SK-N-SH treated with all-trans-retinoic acid at 6 μM for 48 hours (cell line): ENCODE data around the gene EIF3B.

Experiments
- ARNTL ChIP-seq: fragments of 450-650 bp; formaldehyde crosslinking; IDR thresholded peaks from 2 replicates; pipeline ENCODE4 v1.5.0; 2020; ENCODE audit warnings: low read depth, mild to moderate bottlenecking, moderate library complexity, borderline replicate concordance
- CSDC2 ChIP-seq: fragments of 250-450 bp; sonication (Bioruptor Pico); IDR thresholded peaks from 2 replicates; pipeline ENCODE4 v1.5.0; 2020; ENCODE audit warnings: mild to moderate bottlenecking, moderate library complexity
- GLIS3 ChIP-seq: fragments of 250-450 bp; sonication (Bioruptor Pico); IDR thresholded peaks from 2 replicates; pipeline ENCODE4 v1.5.0; 2020; ENCODE audit warnings: mild to moderate bottlenecking, moderate library complexity
- ISL1 ChIP-seq: fragments of 250-450 bp; sonication (Bioruptor Pico); IDR thresholded peaks from 2 replicates; pipeline ENCODE4 v2.1.2; 2022; ENCODE audit warnings: mild to moderate bottlenecking, moderate library complexity
- RARB ChIP-seq: fragments of 250-450 bp; sonication (Bioruptor Pico); IDR thresholded peaks from 2 replicates; pipeline ENCODE4 v1.8.0; 2021; ENCODE audit warnings: mild to moderate bottlenecking, moderate library complexity
- ZFP3 ChIP-seq: fragments of 250-450 bp; sonication (Bioruptor Pico); IDR thresholded peaks from 2 replicates; pipeline ENCODE4 v1.5.0; 2020; ENCODE audit warnings: mild to moderate bottlenecking, moderate library complexity
- ZFP30 ChIP-seq: fragments of 450-650 bp; formaldehyde crosslinking; IDR thresholded peaks from 2 replicates; pipeline ENCODE4 v1.5.0; 2022; ENCODE audit warnings: mild to moderate bottlenecking, moderate library complexity

DNA sequence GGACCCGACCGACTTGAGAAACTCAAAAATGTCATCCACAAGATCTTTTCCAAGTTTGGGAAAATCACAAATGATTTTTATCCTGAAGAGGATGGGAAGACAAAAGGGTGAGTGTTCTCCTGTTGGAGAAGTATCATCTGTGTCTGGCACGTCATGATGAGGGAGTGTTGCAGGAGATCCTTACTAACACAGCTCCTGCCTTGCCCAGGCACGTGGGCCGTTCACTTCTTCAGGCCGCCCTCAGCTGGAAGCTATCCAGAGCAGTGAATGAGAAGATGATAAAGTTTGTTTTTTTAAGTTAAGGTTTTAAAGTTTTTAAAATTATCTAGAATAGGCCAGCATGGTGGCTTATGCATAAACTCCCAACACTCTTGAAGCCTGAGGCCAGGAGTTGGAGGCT lies 6.2 kb downstream of the EIF3B start:
- no peak for TF ChIP-seq CSDC2
- TF ChIP-seq RARB (CRISPR knock-in tag): no peak
- no peak for TF ChIP-seq ISL1 (CRISPR knock-in tag)
- no peak for TF ChIP-seq ZFP3 (CRISPR knock-in tag)
- TF ChIP-seq GLIS3 (CRISPR knock-in tag): no peak
- no peak for TF ChIP-seq ZFP30 (CRISPR knock-in tag)
- no peak for TF ChIP-seq ARNTL (CRISPR knock-in tag)
